ENCODE measurements around the gene IP6K2. TPM values are rescaled to one million over a fixed set of nuclear protein-coding genes. Genes with fewer than 3 reads are reported as not detected.
A peak's percentile ranks its signal among the peaks of the same experiment; 100 is the strongest.

Gene IP6K2
- total and polyA plus RNA-seq, 2 experiments from 2014 or later, result 97.0 to 97.4 TPM

DNA sequence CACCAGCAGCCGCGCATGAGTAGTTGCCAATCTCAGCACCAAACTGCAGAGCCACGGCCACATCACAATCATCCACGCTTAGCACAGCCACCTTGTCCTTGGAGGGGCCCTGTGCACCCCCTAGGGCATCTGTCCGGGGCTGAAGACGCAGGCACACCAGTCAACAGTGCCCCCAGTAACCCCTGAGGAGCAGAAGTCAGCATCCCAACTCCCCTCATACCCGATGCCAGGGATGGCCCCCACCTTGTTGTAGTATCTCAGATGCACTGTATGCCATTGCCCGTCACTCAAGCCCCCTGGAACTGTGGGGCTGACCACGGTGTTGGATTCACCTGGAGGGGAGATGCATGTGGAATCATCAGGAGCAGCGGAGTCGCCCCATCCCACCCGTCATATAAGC lies 62.0 kb downstream of the IP6K2 start:
- ATAC-seq (no peak), DNase-seq (ENCODE audit: low spot score) (no peak)
- peaks cover 3% of the 10 kb centered on the region; the same call in 1 of the 2 replicates for H4K20me1 ChIP-seq (replicated peaks; ENCODE audit: insufficient read depth)
- Mint-ChIP-seq H3K27me3 (ENCODE audit: insufficient read depth, low read depth, poor library complexity) (peaks cover 18% of the 10 kb centered on the region), H3K27ac (no peak overlapping the region), H3K36me3 (ENCODE audit: low read depth) (peaks cover 50% of the 10 kb centered on the region), H3K9me3 (no peaks in the 10 kb centered on the region; the same call in 2 of the 3 replicates), H3K4me1 (peaks cover 10% of the 10 kb centered on the region; the same call in 2 of the 3 replicates), H3K4me3 (peak overlapping the region; percentile 74)
- TF ChIP-seq ZNF114 (CRISPR knock-in tag; IDR thresholded peaks at IDR 0.05) (no peak), EZH2phosphoT487 (IDR thresholded peaks at IDR 0.05; ENCODE audit: unreplicated experiment) (no peak), POLR2AphosphoS5 (IDR thresholded peaks at IDR 0.05; ENCODE audit: low read depth) (no peak), CREB1 (CRISPR knock-in tag; IDR thresholded peaks at IDR 0.05; ENCODE audit: low read depth) (no peak), NANOG (IDR thresholded peaks at IDR 0.05; ENCODE audit: borderline replicate concordance) (no peak), CTCF (conservative IDR thresholded peaks at IDR 0.05; ENCODE audit: low read depth in 2 of 2) (no peak), JUNB (IDR thresholded peaks at IDR 0.05; ENCODE audit: unreplicated experiment) (no peak), STAT1 (IDR thresholded peaks at IDR 0.05; ENCODE audit: unreplicated experiment) (no peak), EZH2 (IDR thresholded peaks at IDR 0.05; ENCODE audit: low read depth, unreplicated experiment) (no peak), ZNF331 (CRISPR knock-in tag; IDR thresholded peaks at IDR 0.05; ENCODE audit: low read depth) (no peak)
- TF ChIP-seq, protein P1, sequence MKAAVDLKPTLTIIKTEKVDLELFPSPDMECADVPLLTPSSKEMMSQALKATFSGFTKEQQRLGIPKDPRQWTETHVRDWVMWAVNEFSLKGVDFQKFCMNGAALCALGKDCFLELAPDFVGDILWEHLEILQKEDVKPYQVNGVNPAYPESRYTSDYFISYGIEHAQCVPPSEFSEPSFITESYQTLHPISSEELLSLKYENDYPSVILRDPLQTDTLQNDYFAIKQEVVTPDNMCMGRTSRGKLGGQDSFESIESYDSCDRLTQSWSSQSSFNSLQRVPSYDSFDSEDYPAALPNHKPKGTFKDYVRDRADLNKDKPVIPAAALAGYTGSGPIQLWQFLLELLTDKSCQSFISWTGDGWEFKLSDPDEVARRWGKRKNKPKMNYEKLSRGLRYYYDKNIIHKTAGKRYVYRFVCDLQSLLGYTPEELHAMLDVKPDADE (IDR thresholded peaks at IDR 0.05), result no peak
- TF ChIP-seq, protein P2, sequence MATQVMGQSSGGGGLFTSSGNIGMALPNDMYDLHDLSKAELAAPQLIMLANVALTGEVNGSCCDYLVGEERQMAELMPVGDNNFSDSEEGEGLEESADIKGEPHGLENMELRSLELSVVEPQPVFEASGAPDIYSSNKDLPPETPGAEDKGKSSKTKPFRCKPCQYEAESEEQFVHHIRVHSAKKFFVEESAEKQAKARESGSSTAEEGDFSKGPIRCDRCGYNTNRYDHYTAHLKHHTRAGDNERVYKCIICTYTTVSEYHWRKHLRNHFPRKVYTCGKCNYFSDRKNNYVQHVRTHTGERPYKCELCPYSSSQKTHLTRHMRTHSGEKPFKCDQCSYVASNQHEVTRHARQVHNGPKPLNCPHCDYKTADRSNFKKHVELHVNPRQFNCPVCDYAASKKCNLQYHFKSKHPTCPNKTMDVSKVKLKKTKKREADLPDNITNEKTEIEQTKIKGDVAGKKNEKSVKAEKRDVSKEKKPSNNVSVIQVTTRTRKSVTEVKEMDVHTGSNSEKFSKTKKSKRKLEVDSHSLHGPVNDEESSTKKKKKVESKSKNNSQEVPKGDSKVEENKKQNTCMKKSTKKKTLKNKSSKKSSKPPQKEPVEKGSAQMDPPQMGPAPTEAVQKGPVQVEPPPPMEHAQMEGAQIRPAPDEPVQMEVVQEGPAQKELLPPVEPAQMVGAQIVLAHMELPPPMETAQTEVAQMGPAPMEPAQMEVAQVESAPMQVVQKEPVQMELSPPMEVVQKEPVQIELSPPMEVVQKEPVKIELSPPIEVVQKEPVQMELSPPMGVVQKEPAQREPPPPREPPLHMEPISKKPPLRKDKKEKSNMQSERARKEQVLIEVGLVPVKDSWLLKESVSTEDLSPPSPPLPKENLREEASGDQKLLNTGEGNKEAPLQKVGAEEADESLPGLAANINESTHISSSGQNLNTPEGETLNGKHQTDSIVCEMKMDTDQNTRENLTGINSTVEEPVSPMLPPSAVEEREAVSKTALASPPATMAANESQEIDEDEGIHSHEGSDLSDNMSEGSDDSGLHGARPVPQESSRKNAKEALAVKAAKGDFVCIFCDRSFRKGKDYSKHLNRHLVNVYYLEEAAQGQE (IDR thresholded peaks at IDR 0.05; ENCODE audit: unreplicated experiment), result no peak
- TF ChIP-seq, protein P3, sequence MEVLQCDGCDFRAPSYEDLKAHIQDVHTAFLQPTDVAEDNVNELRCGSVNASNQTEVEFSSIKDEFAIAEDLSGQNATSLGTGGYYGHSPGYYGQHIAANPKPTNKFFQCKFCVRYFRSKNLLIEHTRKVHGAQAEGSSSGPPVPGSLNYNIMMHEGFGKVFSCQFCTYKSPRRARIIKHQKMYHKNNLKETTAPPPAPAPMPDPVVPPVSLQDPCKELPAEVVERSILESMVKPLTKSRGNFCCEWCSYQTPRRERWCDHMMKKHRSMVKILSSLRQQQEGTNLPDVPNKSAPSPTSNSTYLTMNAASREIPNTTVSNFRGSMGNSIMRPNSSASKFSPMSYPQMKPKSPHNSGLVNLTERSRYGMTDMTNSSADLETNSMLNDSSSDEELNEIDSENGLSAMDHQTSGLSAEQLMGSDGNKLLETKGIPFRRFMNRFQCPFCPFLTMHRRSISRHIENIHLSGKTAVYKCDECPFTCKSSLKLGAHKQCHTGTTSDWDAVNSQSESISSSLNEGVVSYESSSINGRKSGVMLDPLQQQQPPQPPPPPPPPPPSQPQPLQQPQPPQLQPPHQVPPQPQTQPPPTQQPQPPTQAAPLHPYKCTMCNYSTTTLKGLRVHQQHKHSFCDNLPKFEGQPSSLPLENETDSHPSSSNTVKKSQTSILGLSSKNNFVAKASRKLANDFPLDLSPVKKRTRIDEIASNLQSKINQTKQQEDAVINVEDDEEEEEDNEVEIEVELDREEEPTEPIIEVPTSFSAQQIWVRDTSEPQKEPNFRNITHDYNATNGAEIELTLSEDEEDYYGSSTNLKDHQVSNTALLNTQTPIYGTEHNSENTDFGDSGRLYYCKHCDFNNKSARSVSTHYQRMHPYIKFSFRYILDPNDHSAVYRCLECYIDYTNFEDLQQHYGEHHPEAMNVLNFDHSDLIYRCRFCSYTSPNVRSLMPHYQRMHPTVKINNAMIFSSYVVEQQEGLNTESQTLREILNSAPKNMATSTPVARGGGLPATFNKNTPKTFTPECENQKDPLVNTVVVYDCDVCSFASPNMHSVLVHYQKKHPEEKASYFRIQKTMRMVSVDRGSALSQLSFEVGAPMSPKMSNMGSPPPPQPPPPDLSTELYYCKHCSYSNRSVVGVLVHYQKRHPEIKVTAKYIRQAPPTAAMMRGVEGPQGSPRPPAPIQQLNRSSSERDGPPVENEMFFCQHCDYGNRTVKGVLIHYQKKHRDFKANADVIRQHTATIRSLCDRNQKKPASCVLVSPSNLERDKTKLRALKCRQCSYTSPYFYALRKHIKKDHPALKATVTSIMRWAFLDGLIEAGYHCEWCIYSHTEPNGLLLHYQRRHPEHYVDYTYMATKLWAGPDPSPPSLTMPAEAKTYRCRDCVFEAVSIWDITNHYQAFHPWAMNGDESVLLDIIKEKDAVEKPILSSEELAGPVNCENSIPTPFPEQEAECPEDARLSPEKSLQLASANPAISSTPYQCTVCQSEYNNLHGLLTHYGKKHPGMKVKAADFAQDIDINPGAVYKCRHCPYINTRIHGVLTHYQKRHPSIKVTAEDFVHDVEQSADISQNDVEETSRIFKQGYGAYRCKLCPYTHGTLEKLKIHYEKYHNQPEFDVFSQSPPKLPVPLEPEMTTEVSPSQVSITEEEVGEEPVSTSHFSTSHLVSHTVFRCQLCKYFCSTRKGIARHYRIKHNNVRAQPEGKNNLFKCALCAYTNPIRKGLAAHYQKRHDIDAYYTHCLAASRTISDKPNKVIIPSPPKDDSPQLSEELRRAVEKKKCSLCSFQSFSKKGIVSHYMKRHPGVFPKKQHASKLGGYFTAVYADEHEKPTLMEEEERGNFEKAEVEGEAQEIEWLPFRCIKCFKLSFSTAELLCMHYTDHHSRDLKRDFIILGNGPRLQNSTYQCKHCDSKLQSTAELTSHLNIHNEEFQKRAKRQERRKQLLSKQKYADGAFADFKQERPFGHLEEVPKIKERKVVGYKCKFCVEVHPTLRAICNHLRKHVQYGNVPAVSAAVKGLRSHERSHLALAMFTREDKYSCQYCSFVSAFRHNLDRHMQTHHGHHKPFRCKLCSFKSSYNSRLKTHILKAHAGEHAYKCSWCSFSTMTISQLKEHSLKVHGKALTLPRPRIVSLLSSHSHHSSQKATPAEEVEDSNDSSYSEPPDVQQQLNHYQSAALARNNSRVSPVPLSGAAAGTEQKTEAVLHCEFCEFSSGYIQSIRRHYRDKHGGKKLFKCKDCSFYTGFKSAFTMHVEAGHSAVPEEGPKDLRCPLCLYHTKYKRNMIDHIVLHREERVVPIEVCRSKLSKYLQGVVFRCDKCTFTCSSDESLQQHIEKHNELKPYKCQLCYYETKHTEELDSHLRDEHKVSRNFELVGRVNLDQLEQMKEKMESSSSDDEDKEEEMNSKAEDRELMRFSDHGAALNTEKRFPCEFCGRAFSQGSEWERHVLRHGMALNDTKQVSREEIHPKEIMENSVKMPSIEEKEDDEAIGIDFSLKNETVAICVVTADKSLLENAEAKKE (CRISPR knock-in tag; IDR thresholded peaks at IDR 0.05), result no peak
- no peaks in the 10 kb centered on the region for H3K9me2 ChIP-seq (ENCODE audit: insufficient read depth)
- peaks cover 3% of the 10 kb centered on the region; the same call in 1 of the 2 replicates for H3K4me1 ChIP-seq (ENCODE audit: insufficient read depth)
- H3K36me3 ChIP-seq (ENCODE audit: insufficient read depth), result no peaks in the 10 kb centered on the region
- H3K4me3 ChIP-seq, result peak overlapping the region; percentile 59
- no peaks in the 10 kb centered on the region for H3K27me3 ChIP-seq (ENCODE audit: insufficient read depth)
- H2AFZ ChIP-seq, result no peak overlapping the region; the same call in 1 of the 2 replicates
- peaks cover 20% of the 10 kb centered on the region for H3F3A ChIP-seq (replicated peaks; ENCODE audit: low read depth)
- no peaks in the 10 kb centered on the region for H3K79me2 ChIP-seq (replicated peaks; ENCODE audit: insufficient read depth)
- H3K27ac ChIP-seq (ENCODE audit: low read depth), result no peak overlapping the region
- peak overlapping the region; percentile 85 for H3K4me2 ChIP-seq

All from GM23338 (cell line).